IMR-90 (cell line): ENCODE measurements around the gene LMO2. TPM values are rescaled to one million over a fixed set of nuclear protein-coding genes. Genes with fewer than 3 reads are reported as not detected.

Source experiments
- ATAC-seq: fragments of 200-7000 bp; cut with Tn5 transposase; 2 replicates; pipeline ENCODE4 v1.9.1; 2020; ENCODE audit warnings: low read depth, mild to moderate bottlenecking, moderate library complexity
- BruUV-seq: library from RNA; stranded (reverse); fragments of 400-500 nt; replicated peaks from 2 replicates; lab custom pipeline; 2021; lab: Mats Ljungman, UMichigan
- CTCF ChIA-PET: fragments of 300-600 bp; formaldehyde crosslinking; extraction: SDS; loops from one replicate; lab custom pipeline; 2021; ENCODE audit warnings: antibody characterized with exemption; lab: Yijun Ruan, JAX
- POLR2A ChIA-PET: fragments of 300-600 bp; sonication (Branson Sonifier 250); formaldehyde crosslinking; loops from one replicate; lab custom pipeline; 2022; ENCODE audit warnings: antibody characterized with exemption; ENCODE audit not compliant: unreplicated experiment; lab: Charles Lee
- DNase-seq: peaks from one replicate; pipeline ENCODE4 v3.0.0; 2013
- H2AFZ ChIP-seq: replicated peaks from 2 replicates; pipeline ENCODE3; 2013; ENCODE audit warnings: low read length, mild to moderate bottlenecking; ENCODE audit not compliant: poor library complexity
- H2AK5ac ChIP-seq: 2 replicates; pipeline ENCODE4 v1.6.1; 2013; ENCODE audit warnings: low read depth, low read length, inconsistent platforms
- H2AK9ac ChIP-seq: replicated peaks from 2 replicates; pipeline ENCODE3; 2013; ENCODE audit warnings: mild to moderate bottlenecking, low read depth, low read length, moderate library complexity; ENCODE audit not compliant: poor library complexity
- H2BK120ac ChIP-seq: 2 replicates; pipeline ENCODE4 v1.6.1; 2013; ENCODE audit warnings: low read depth, low read length, inconsistent platforms
- H2BK15ac ChIP-seq: 3 replicates; pipeline ENCODE4 v1.6.1; 2013; ENCODE audit warnings: low read depth, low read length, inconsistent platforms
- H2BK20ac ChIP-seq: 2 replicates; pipeline ENCODE4 v1.6.1; 2013; ENCODE audit warnings: low read depth, mild to moderate bottlenecking, inconsistent platforms, low read length, moderate library complexity
- H2BK5ac ChIP-seq: 2 replicates; pipeline ENCODE4 v1.6.1; 2013; ENCODE audit warnings: mild to moderate bottlenecking, low read depth, low read length, inconsistent platforms; ENCODE audit not compliant: poor library complexity, severe bottlenecking
- H3K14ac ChIP-seq: replicated peaks from 2 replicates; pipeline ENCODE4 v1.6.1; 2013; ENCODE audit warnings: low read depth, low read length, inconsistent platforms
- H3K18ac ChIP-seq: 2 replicates; pipeline ENCODE4 v1.6.1; 2013; ENCODE audit warnings: low read depth, low read length, control low read depth
- H3K23ac ChIP-seq: 2 replicates; pipeline ENCODE4 v1.6.1; 2013; ENCODE audit warnings: low read depth, low read length, inconsistent platforms
- H3K27ac ChIP-seq: 2 replicates; pipeline ENCODE4 v1.5.1; 2013; ENCODE audit warnings: mild to moderate bottlenecking, control low read depth, low read length; ENCODE audit not compliant: insufficient read depth
- H3K27me3 ChIP-seq: 2 replicates; pipeline ENCODE4 v1.6.1; 2013; ENCODE audit warnings: low read length; ENCODE audit not compliant: control insufficient read depth, insufficient read depth
- H3K36me3 ChIP-seq: 2 replicates; pipeline ENCODE4 v1.6.1; 2013; ENCODE audit warnings: low read length, mixed read lengths; ENCODE audit not compliant: control insufficient read depth, insufficient read depth
- H3K4ac ChIP-seq: 2 replicates; pipeline ENCODE4 v1.6.1; 2013; ENCODE audit warnings: low read depth, low read length, inconsistent platforms
- H3K4me1 ChIP-seq: 2 replicates; pipeline ENCODE4 v1.6.1; 2013; ENCODE audit warnings: low read length, mixed read lengths; ENCODE audit not compliant: control insufficient read depth, insufficient read depth
- H3K4me2 ChIP-seq: 2 replicates; pipeline ENCODE4 v1.6.1; 2013; ENCODE audit warnings: low read depth, mild to moderate bottlenecking, control low read depth, low read length, moderate library complexity
- H3K4me3 ChIP-seq: 2 replicates; pipeline ENCODE4 v1.5.1; 2013; ENCODE audit warnings: low read depth, mild to moderate bottlenecking, control low read depth, low read length, moderate library complexity; ENCODE audit not compliant: insufficient read depth
- H3K56ac ChIP-seq: 2 replicates; pipeline ENCODE4 v1.6.1; 2013; ENCODE audit warnings: low read length, inconsistent platforms; ENCODE audit not compliant: insufficient read depth; ENCODE audit errors: extremely low read depth
- H3K79me1 ChIP-seq, 2 experiments: 2 replicates each; pipeline ENCODE4 v1.6.1; 2013; ENCODE audit warnings: low read length in 2 of 2, inconsistent platforms in 1 of 2, low read depth in 1 of 2
- H3K9ac ChIP-seq: 2 replicates; pipeline ENCODE4 v1.6.1; 2013; ENCODE audit warnings: low read depth, low read length, control low read depth
- H3K9me1 ChIP-seq: 2 replicates; pipeline ENCODE4 v1.6.1; 2013; ENCODE audit warnings: low read length, inconsistent platforms; ENCODE audit not compliant: insufficient read depth
- H3K9me3 ChIP-seq: 2 replicates; pipeline ENCODE4 v1.6.1; 2013; ENCODE audit warnings: low read length; ENCODE audit not compliant: control insufficient read depth, insufficient read depth
- H4K20me1 ChIP-seq: 2 replicates; pipeline ENCODE4 v1.6.1; 2013; ENCODE audit warnings: low read length, inconsistent platforms; ENCODE audit not compliant: insufficient read depth
- H4K5ac ChIP-seq: 2 replicates; pipeline ENCODE4 v1.6.1; 2013; ENCODE audit warnings: mild to moderate bottlenecking, low read depth, low read length, control low read depth
- H4K8ac ChIP-seq, 2 experiments: 2 replicates each; pipeline ENCODE4 v1.6.1; 2013; ENCODE audit warnings: low read depth in 2 of 2, low read length in 2 of 2, control low read depth in 1 of 2, inconsistent platforms in 1 of 2
- H4K91ac ChIP-seq: 2 replicates; pipeline ENCODE4 v1.6.1; 2013; ENCODE audit warnings: low read depth, low read length, inconsistent platforms; ENCODE audit not compliant: insufficient read depth
- BHLHE40 ChIP-seq: fragments of 150-350 bp; IDR thresholded peaks from 2 replicates; pipeline ENCODE4 v1.6.1; 2016; ENCODE audit warnings: mild to moderate bottlenecking, low read depth, low read length
- CHD1 ChIP-seq: IDR thresholded peaks from 2 replicates; pipeline ENCODE4 v1.6.1; 2012; ENCODE audit warnings: low read depth, low read length, improper control_type of control experiment
- FOS ChIP-seq: fragments of 150-350 bp; IDR thresholded peaks from 2 replicates; pipeline ENCODE4 v1.6.1; 2016; ENCODE audit warnings: low read depth, low read length
- MAZ ChIP-seq: IDR thresholded peaks from 2 replicates; pipeline ENCODE4 v1.6.1; 2012; ENCODE audit warnings: low read depth, mild to moderate bottlenecking, low read length, improper control_type of control experiment, moderate library complexity, borderline replicate concordance
- NFE2L2 ChIP-seq: fragments of 150-350 bp; IDR thresholded peaks from 2 replicates; pipeline ENCODE4 v1.6.1; 2016; ENCODE audit warnings: low read depth, mild to moderate bottlenecking, low read length
- POLR2A ChIP-seq: IDR thresholded peaks from 2 replicates; pipeline ENCODE4 v1.6.1; 2012; ENCODE audit warnings: mild to moderate bottlenecking, low read depth, low read length
- RAD21 ChIP-seq: IDR thresholded peaks from 2 replicates; pipeline ENCODE4 v1.6.1; 2012; ENCODE audit warnings: low read length, improper control_type of control experiment
- RCOR1 ChIP-seq: IDR thresholded peaks from 2 replicates; pipeline ENCODE4 v1.6.1; 2012; ENCODE audit warnings: mild to moderate bottlenecking, low read length, improper control_type of control experiment; ENCODE audit not compliant: insufficient replicate concordance
- SMC3 ChIP-seq: fragments of 150-350 bp; IDR thresholded peaks from 2 replicates; pipeline ENCODE4 v1.6.1; 2016; ENCODE audit warnings: low read depth, mild to moderate bottlenecking, antibody characterized with exemption, low read length, moderate library complexity
- WGBS, 2 experiments: methylation state at CpG; one replicate each; pipeline versions ENCODE4 v1.1.5 to v1.1.7; 2013; ENCODE audit warnings: missing lambda C conversion rate in 2 of 2; ENCODE audit not compliant: insufficient read length in 1 of 2; ENCODE audit errors: extremely low coverage in 2 of 2; 5-methylcytosine and 5-hydroxymethylcytosine counted together
- dilution Hi-C: fragments of 300-500 bp; cut with HindIII; formaldehyde crosslinking; loops from one replicate; pipeline ENCODE4 v1.14.3; 2018; ENCODE audit warnings: low sequenced_read_pairs; ENCODE audit not compliant: unreplicated experiment
- in situ Hi-C: fragments of 300-500 bp; cut with MboI; formaldehyde crosslinking; loops from 3 replicates; pipeline ENCODE4 v1.14.3; 2019; ENCODE audit warnings: low sequenced_read_pairs, inconsistent platforms, mixed read lengths
- intact Hi-C: fragments of 100-400 bp; cut with micrococcal nuclease; formaldehyde crosslinking; loops from 2 replicates; pipeline ENCODE4 v1.10.0; 2022
- polyA plus RNA-seq, 3 experiments: library from polyadenylated mRNA; depleted of rRNA; stranded (reverse); fragments of >200 nt; gene quantifications; 2 replicates each; pipeline ENCODE4 v1.2.3, GENCODE V29; 2012; ENCODE audit warnings: low replicate concordance in 1 of 3
- total RNA-seq: library from RNA; depleted of rRNA; stranded (reverse); fragments of >200 nt; gene quantifications from 2 replicates; pipeline ENCODE4 v1.2.3, GENCODE V29; 2012

Gene LMO2
- total and polyA plus RNA-seq, 2 of the 4 experiments (the other 2 are of a cell fraction): not detected

DNA sequence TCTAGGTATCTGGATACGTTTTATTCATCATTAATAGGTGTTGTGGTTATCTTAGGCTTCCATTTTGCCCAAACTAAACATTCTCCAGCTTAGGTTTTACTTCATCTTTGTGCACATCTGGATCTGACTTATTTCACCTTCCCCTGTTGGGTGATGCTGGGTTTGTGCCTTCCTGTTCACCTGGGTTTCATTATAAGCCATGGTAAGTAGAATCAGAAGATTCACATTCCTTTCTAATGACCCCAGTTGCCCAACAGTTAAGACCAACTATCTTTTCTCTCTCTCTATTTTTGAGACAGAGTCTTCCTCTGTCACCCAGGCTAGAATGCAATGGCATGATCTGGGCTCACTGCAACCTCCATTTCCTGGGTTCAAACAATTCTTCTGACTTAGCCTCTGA is 44.6 kb downstream of the LMO2 start:
- Histone ChIP-seq H2BK120ac (no peak overlapping the region), H2BK15ac (no peak overlapping the region), H2BK20ac (no peak overlapping the region), H4K91ac (no peak overlapping the region), H3K27ac (no peak overlapping the region), H3K79me1 (no peaks in the 10 kb centered on the region), H4K8ac (no peak overlapping the region), H3K14ac (no peak overlapping the region), H3K9me3 (no peaks in the 10 kb centered on the region), H3K27me3 (peaks cover 46% of the 10 kb centered on the region), H3K4me3 (no peak overlapping the region), H3K23ac (no peak overlapping the region), H2AFZ (no peak overlapping the region), H3K4me1 (no peaks in the 10 kb centered on the region), H3K4ac (no peak overlapping the region), H3K4me2 (no peak overlapping the region), H3K9ac (no peak overlapping the region), H4K5ac (no peak overlapping the region), H4K20me1 (no peaks in the 10 kb centered on the region), H3K36me3 (no peaks in the 10 kb centered on the region), H2BK5ac (no peak overlapping the region), H2AK5ac (no peak overlapping the region), H3K56ac (no peak overlapping the region), H2AK9ac (no peak overlapping the region), H3K18ac (no peak overlapping the region), H3K9me1 (no peaks in the 10 kb centered on the region)
- ChIA-PET CTCF (interaction anchor here (1.3 kb wide), 1 partner anchor 10 kb away, joined by 3 read pairs; no protein-coding TSS in a partner anchor), POLR2A (no interaction called here)
- WGBS, 2 experiments: no CpG with 5 or more reads among the region's 1 CpG
- DNase-seq: no peak
- dilution Hi-C loops (no loop called here), in situ Hi-C loops (no loop called here), intact Hi-C loops (no loop called here)
- no TSS peak for BruUV-seq
- TF ChIP-seq RAD21 (no peak), SMC3 (no peak), CHD1 (no peak), MAZ (no peak), BHLHE40 (no peak), POLR2A (no peak), NFE2L2 (no peak), RCOR1 (no peak), FOS (no peak)
- no peak for ATAC-seq
